Activated CD4-positive, alpha-beta T cell treated with anti-CD3 and anti-CD28 coated beads for 48 hours (primary cell): ENCODE data around the gene HOXB6.

ENCODE experiments used
- DNase-seq: peaks from one replicate; pipeline ENCODE4 v3.0.0-alpha.2; 2020

HOXB6 gene

DNA sequence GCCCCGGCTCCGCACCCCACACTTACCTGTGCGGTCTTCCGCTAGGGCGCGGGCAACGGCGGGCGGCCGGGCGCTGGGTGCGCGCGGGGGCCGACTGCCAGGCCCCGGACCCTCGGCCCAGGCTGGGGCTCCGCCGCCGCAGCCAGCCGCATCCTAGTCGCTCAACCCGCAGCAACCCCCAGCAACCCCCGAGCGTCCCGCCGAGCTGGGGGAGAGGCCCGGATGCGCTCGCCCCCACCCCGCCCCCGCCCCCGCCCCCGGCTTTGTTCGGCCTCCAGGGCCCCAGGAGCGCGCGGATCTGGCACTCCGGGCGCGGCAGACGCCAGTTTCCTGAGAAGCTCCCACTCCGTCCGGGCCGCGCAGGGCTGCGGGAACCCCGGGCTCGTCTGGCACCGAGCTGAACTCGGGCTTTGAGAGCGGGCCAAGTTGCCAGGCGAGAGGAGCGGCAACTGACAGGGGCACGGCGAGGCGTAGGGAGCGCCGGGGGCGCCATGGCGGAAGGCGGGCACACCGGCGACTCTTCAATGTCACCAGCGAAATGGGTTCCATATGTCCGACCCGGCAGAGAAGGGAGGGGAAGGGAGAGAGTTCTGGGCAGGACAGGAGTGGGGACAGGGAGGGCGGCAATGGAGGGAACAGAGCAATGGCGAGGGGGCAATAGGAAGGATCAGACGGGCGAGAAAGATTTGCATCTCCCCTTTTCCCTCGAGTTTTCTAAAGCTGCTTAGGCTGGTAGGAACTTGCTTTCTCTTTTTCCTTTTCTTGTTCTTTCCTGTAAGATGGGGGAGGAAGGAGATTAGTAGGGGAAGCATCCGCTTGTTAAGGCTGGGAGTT is 40.4 kb downstream of the HOXB6 start:
- no peak for DNase-seq

DNA sequence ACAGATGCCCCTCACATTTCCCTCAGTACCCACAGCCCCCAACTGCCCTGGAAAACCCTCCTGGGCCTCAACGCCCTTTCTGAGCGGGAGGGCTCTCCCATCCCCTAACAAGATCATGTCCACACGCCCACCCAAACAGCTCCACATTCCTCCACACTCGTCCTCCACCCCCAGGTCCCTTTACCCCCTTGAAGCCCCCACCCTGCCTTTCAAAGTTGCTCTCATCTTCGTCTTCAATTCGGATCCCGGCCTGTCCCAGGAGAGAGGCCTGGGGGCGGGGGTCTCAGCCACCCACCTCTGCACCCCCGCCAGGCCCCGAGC is 41.0 kb downstream of the HOXB6 start:
- DNase-seq = no peak

DNA sequence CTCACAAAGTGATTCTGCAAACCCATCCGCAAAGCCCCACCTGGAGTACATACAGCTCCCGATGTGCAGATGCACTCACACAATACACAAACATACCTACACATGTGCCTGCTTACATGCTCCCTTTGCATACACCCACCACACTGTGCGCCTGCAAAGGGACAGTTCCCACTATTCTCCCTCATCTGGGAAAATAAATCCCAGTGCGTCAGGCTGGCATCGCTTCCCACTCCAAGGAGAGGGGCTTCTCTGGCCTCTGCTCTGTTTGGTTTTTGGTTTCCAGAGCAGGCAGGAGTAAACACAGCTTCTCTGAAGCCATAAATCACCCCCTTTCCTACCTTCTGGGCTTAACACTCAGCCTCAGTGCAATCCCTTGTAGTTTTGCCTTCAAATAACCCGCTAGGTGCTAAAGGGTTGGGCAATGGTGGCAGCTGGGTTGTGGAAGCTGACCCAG is 41.4 kb downstream of the HOXB6 start:
- DNase-seq = no peak

DNA sequence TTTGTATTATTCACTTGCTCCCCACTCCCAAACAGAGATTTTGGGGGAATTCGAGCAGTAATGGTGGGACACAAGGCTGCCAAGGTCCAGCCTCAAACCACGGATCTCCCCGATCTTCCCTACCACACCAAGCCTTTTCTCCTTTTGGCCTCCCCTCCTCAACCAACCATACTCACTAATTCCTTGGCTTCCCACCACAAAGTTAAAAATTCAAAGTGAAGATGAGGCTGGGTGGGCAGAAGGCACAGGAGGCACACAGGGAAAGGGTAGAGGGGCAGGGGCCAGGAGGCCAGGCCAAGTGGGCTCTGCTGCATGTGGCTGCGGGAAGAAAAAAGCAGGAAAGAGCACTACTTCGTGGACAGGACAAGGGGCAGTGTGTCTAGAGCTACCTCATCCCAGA is 41.9 kb downstream of the HOXB6 start:
- no peak for DNase-seq

DNA sequence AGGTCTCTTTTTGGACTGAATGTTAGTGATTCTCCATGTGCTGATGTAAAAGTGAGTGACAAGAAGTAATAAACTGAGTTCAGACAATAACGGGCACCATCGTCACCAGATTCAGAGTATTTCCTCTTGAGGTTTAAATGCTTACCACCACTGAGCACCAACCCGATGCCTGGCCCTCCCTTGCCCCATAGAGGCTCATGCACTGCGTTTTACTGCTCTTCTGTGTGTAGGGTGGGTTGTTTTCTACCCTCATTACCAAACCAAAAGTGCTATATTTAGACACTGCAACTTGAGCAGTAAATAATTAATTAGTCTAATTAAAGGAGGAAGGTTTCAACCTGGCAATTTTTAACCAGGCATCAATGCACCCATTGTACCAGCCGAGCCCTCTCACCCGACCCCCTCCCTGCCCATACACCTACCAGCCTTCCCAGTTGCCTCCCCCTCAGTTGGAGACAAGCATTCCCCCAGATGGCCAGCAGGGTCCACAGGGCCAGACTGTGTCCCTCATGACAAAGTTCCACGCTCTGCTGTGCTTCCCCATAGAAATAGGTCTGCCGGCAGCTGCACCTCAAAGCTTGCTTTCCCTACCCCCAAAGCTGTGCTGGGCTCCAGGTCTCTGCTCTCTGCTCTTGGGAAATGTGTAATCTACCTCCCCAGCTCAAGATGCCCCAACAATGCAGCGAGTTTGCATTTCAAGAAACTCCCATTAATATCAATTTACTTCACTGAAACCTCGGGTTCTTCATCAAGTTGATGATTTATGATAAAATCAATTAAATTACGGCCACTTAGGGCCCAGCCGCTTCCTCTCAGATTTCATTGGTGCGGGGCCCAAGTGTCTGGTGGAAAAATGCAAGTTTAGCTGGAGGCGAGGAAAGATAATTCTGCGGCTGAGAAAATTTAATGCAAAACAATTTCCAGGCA is 42.6 kb downstream of the HOXB6 start:
- no peak for DNase-seq

DNA sequence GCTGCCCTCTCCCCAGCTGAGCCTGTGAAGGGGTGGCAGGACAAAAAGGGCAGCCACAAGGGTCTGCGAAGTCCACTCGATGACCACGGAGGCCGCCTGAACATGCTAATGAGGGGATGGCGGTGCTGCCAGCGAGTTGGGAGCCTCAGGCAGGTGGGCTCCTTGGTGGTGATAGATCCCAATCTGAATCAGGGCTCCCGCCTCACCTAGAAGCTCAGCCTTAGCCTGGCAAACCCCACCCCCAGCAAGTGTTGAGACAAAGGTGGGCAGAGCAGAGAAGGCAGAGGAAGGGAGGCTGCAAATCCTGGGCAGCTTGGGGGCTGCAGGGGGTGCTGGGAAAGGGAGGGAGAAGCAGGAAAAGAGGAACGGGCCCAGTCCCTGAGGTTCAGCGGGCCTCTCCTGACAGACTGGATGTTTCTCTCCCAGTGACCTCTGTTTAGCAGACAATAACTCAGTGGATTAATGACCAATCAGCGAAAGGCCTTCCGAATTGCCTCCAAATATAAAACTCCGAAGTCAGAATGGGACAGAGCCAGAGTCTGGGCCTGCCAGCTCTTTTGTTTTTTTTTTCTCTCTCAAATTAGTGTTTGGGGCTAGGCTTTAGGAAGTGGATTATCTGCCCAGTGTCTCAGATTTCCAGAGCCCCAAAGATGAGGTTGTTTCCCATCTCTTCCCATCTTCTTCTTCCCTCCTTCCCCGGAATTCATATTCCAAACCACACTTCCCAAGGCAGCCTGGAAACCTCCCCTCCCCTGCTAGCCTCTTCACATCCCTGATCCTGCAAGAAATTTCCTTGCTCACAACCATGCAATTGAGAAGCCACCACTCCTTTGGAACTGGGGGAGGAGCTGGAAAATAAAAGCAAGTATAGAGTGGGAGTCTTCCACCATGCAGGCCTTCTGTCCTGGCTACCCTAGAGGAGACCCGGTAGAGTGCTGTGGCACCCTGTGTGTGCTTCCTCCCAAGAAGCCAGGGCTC is 44.7 kb downstream of the HOXB6 start:
- DNase-seq = no peak

DNA sequence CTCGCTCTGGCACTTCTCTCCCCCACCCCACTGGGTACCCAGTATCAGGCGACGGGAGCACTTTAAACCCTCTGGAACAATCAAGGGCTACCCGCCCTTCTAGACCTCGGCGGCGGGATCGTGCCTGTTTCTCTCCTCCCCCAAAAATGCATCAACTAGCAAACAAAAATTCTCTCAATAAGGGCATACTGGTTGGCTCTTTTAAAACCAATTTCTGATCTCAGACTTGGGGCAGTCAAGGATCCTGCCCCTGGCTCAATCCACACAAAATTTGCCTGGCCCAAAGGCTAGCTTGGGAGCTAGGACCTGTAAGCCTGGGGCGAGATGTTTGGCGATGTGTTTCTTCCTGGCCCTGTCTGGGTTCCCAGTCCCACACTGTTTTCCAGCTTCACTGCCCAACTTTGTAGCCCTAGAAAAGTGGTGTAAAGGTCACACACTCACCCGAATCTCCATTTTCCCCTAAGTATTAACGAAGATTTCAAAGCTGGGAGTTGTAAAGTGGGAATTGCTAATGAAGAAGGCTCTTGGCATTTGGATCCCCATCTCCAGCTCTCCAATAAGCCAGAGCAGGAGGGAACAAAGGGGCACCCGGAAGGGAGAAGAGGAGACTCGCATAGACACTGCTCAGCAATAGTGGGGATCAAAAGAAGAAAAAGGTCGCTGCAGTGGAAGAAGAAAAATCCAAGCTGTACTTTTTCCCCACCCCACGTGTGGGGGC is 45.5 kb downstream of the HOXB6 start:
- DNase-seq = no peak

DNA sequence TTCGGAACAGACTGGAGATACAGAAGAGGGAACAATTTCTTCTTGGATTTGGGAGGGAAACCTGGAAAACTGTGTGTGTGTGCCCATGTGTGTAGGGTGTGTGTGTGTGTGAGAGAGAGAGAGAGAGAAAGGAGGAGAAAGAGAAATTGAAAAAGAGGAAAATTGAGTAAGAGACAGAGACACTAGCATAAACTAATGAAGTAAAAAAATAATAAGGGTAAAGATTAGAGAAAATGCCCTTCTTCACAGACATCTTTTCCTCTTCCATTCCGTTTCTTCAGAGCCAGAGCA is 46.0 kb downstream of the HOXB6 start:
- no peak for DNase-seq

DNA sequence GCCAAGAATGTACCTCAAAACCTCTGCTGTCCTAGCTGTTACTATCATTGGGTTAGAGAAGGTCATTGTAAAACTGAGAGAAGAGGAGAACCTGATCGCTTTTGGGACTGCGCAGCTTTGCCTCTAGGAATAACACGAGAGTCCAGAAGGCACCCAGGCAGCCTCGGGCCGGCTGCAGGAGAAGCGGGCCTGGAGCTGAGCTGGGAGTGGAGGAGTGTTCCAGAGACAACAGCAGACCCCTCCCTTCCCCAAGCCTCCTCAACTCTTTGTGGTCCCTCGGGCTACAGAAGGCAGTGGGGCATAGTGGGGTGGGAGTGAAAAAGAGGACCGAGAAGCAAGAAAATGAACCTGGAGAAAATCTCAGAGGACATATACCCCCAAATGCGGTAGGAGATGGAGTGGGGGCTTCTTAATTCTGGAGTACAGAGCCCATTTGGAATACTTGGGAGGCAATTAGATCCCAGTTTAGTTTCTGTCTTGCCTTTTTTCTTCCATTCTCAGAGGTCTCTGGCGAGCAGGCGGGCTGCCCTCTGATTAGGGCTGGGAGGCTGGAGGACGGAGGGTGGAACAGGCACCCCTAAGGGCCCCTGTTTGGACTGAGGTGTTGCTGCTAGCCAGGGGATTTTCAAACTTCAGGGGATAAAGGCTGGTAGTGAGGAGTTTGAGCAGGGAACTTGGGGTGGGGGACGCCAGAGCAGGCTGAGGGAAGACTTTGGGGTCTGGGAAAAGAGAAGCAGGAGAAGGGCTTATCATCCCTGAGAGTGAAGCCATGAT is 46.5 kb downstream of the HOXB6 start:
- DNase-seq = no peak

DNA sequence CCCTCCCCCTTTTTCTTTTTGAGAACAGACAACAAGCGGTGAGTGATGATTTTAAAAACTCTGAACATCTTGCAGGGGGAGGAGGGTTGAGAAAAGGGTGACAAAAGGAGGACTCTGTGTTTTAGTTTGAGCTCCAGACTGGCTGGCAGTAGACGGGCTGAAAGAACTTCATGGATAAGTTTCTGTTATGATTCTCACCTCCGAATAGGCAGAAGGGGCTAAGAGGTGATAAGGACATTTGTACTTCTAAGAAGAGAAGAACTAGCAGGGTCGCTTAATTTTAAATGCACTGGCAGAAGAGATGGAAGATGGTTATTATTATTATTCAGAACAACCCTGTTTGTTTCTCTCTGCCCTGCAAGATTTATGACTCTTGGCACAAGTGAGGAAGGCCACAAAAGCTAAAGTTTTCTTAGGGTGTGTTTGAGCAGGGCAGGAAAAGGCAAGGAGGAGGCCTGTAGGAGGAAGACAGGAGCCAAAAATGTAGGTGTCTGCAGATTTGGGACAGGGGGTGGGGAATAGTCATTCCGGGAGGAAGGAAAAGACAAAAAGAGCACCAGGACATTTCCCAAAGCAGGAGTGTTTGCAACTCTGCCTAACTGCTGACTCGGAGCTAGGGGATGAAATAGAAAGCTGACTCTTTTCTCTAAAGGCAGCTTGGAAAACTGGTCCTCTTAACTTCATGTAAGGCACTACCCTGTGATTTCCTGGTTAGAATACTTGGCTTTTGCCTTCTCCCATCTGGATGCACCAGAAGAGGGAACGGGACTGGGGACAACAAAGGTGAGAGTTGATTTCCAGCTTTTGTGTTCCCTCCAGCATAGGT is 48.0 kb downstream of the HOXB6 start:
- DNase-seq = no peak

DNA sequence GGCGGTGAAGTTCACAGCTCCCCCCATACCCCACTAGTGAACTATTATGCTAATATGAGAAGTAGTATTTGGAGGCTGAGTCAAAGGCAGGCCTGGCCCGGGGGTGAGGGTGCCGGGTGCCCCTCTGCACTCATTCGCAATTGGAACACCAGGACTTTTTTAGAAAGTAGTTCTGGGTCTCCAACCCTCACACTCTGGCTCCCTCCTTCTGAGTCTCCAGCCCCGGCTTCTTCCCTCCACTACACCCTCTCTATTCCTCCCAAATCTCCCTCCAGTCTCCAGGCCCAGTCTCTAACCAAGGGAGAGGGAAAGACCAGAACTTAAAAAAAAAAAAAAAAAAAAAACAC is 48.6 kb downstream of the HOXB6 start:
- no peak for DNase-seq

DNA sequence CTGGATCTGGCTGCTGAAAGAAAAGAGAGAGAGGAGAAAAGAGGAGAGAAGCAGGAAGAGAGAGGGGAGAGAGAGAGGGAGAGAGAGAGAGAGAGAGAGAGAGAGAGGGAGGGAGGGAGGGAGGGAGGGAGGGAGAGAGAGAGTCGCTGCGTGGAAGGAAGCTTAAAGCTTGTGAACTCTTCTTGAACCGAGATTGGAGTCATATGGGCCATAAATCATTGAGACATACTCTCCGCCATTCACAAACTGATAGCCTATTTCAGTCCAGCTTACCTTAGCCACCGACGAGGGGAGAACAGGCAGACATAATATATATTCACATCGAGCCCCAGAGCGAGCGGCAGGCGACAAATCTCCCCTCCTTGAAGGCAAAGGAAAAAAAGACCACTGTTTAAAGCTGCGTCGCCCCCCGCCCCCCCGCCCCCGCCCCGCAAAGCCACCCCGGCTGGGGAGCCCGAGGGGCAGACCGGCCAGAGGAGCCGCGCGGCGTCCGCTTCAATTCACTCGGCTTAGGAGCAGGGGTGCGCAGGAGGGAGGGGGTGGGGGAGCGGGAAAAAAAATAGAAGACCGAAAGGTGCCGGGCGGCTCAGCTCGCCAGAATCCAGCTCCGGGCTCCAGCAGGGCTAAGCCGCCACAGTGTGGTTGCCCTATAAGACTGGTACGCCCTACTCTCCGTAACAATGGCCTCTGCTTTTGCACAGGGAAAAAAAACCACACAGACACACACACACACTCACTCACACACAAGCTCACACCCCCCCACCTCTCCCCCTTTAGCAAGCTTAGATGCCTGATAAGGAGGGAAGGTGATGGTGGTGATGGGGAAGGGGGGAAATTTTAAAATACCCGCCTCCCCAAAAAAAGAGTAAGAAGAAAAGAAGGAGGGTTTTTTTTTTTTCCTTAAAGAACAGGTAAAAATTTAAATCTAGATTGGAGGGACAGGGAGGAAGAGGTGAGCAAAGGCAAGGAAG is 49.2 kb downstream of the HOXB6 start:
- DNase-seq = no peak

DNA sequence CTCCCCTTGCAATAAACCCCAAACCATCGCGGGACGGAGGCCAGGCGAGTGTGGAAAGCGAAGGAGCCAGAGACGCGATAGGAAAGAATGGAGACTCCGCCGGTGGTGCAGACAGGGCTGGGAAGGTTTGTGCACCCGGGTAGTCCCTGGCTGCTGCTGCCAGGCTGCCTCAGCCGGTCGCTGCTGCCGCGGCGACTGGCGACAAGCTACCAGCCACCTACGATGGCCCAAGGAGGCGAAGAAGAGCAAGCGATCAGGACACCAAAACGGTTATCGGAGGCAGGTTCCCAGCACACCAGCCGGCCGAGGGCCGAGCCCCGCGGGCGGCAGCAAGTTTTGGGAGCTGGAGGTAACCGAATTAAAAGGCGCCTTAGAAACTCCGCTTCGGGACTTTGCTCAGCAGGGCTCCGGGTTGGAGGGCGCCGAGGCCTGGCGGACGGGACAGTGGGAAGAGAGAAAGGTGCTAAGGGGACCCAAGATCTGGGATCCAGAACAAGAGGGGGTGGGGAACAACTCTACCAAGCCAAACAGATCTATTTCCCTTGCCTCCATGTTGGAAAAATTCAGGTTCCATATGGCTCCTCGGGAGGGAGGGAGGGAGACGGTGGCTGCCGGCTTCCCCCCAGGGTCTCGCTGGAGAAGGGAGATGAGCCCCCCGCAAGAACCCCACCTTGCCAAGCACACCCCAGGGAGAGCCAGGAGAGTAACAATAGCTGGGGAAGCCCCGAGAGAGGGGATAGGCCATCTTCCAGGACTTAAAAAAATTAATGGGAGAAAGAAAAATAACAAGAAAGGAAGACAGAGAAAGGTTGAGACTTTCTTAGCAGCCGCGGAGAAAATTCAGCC is 50.2 kb downstream of the HOXB6 start:
- DNase-seq = no peak

DNA sequence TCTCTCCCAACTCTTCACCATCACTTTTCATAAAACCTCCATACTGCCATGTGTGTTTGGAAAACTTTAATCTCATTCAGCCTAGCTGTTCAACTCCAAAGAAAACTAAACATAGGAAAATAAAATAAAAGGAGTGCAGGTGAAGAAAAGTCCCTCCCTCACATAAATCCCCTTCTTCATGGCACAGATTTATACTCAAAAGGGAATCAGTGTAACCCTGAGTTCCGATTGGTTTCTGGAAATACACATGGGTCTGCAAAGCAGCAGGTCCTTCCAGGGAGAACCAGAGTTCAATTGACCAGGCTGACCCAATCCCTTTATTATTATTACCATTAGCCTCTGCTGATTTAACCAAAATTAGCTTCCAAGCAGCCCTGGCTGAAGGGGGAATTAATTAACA is 51.0 kb downstream of the HOXB6 start:
- DNase-seq = no peak

DNA sequence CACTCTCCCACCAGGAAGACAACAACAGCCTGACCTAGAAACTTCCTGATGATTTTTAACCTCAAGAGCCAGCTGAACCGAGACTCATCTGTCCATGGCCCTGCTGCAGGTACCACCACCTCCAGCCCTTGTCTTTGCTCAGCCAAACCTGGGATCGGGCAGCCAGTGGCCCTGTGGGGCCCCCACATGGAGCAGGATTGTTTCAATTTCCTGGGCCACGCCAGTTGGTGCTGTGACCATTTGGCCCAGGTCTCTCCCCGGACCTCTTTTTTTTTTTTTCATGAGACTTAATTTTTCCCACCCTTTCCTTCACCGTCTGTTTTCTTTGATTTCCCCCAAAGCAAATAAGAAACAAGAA is 51.6 kb downstream of the HOXB6 start:
- DNase-seq = no peak

DNA sequence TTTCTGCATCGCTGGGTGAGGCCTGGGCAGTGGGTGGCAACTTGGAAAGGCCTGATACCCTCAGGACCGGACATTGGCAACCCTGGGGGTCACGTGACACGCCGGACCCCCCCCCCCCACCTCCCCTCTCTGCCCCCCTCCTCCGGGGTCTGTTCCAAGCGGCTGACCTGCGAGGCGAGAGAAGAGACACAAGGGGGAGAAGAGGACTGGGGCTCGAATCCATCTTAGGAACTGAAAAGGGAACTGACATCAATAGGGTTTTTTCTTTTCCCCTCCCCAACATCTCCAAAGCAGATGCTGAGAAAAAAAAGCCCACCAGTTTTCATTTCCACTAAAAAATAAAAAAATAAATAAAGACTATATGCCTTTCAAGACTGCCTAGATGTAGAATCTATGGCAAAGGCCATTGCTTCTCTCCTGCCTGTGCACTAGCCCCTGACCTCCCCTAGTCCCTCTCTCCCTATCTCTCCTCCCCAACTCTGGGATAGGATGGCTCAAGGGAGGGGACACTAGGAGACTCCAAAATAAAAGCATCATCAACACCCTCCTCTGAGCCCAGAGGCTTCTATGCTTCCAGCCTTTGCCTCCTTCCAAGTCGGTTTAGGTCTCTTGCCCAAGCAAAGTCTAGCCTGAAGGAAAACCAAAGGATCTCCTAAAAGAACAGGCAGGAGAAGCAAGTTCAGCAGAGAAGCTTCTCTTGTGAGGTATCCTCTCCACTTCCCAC is 52.2 kb downstream of the HOXB6 start:
- no peak for DNase-seq

DNA sequence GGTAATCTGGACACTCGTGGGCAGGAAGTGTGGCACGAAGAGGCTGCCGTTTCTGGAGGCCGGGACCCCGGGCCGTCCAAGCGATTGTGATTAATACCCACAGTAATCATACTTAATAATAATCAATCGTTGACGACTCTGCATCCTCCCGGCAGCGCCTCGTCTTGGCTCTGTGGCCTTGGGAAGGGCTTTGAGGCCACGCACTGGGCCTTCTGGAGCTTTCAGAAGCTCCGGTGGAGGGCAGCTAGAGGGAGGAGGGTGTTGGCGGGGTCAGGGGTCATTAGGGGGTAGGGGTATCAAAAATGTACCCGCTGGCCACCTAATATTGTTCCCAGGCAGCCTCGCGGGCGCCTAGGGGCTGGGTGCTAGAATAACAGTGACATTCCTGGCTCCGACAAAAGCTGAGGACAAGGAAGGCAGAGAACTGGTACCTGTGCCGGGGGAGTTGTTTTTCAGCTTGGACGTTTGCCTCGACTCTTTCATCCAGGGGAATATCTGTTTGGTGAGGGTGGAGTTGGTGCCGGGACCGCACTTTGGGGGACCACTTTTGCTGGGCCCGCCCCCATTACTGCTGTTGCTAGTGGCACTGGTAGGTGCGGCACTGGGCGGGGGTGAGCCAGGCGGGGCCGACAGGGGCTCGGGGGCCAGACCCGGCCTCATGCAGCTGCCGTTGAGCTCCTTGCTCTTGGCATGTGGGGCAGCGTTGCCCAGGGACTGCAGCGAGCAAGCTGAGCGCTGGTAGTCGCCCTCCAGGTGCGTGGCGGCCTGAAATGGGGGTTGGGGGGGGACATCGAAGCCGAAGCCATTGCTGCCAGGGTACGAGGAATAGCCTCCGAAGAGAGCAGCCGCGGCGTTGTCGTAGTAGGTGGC is 53.0 kb downstream of the HOXB6 start:
- no peak for DNase-seq
